Uterus (tissue), 2 donors: ENCODE measurements around the gene VAV1.

Experiments
- POLR2A ChIP-seq, 2 donors: fragments of 450-650 bp; IDR thresholded peaks; one replicate each; pipeline ENCODE4 v1.6.1; 2016; ENCODE audit warnings: antibody characterized with exemption in 2 of 2, mild to moderate bottlenecking in 1 of 2, moderate library complexity in 1 of 2
- TF ChIP-seq, protein P1 (sequence below), 4 experiments: fragments of 200-600 bp in 2 of 4; fragments of 450-650 bp in 2 of 4; sonication (generic) in 2 of 4; IDR thresholded peaks; one replicate each; pipeline ENCODE4 v1.5.1; 2016 to 2019; ENCODE audit warnings: antibody characterized with exemption in 4 of 4, mild to moderate bottlenecking in 2 of 4, moderate library complexity in 1 of 4

DNA sequence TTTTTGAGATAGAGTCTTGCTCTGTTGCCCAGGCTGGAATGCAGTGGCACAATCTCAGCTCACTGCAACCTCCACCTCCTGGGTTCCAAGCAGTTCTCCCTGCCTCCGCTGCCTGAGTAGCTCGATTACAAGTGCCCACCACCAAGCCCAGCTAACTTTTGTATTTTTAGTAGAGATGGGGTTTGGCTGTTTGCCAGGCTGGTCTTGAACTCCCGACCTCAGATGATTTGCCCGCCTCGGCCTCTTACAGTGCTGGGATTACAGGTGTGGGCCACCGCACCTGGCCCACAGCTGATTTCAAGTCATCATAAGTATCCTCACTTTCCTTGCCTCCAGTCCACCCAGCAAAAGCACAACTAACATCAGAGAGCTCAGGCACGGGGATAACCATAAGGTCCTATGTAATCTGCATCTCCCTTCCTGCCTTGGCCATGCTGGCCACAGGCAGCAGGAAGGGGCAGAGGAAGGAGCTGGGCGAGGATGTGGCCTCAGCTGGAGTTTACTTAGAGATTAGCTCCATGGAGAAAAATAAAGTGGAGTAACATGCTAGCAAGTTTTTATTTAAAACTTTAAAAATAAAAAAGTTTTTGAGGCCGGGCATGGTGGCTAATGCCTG lies 91.9 kb downstream of the VAV1 start:
- no peak for TF ChIP-seq POLR2A (IDR thresholded peaks at IDR 0.05)
- TF ChIP-seq, protein P1, sequence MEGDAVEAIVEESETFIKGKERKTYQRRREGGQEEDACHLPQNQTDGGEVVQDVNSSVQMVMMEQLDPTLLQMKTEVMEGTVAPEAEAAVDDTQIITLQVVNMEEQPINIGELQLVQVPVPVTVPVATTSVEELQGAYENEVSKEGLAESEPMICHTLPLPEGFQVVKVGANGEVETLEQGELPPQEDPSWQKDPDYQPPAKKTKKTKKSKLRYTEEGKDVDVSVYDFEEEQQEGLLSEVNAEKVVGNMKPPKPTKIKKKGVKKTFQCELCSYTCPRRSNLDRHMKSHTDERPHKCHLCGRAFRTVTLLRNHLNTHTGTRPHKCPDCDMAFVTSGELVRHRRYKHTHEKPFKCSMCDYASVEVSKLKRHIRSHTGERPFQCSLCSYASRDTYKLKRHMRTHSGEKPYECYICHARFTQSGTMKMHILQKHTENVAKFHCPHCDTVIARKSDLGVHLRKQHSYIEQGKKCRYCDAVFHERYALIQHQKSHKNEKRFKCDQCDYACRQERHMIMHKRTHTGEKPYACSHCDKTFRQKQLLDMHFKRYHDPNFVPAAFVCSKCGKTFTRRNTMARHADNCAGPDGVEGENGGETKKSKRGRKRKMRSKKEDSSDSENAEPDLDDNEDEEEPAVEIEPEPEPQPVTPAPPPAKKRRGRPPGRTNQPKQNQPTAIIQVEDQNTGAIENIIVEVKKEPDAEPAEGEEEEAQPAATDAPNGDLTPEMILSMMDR (IDR thresholded peaks at IDR 0.05) = no peak
